MM.1S (cell line): Measurements from ENCODE around the gene CDKN2A.

ENCODE experiments used
- CTCF ChIP-seq: fragments of 300-600 bp; sonication (generic); IDR thresholded peaks from 2 replicates; pipeline ENCODE4 v1.5.1; 2016; ENCODE audit warnings: antibody characterized with exemption, low read length, mixed read lengths
- EZH2 ChIP-seq: fragments of 300-600 bp; sonication (generic); optimal IDR thresholded peaks from 2 replicates; pipeline ENCODE3; 2017; ENCODE audit warnings: low read depth, mild to moderate bottlenecking, antibody characterized with exemption, low read length, mixed read lengths
- EZH2phosphoT487 ChIP-seq: fragments of 300-600 bp; sonication (generic); IDR thresholded peaks from 2 replicates; pipeline ENCODE4 v1.6.1; 2018; ENCODE audit warnings: antibody characterized with exemption, low read length

GRCh38 chr9:22043928-22044327 is 49.7 kb upstream of the CDKN2A start:
- TF ChIP-seq CTCF (no peak), EZH2 (no peak), EZH2phosphoT487 (no peak)
